HCT116 (cell line): ENCODE results near the gene HAND2. TPM values are rescaled to one million over a fixed set of nuclear protein-coding genes. Genes with fewer than 3 reads are reported as not detected.

Experiments
- ATAC-seq: fragments of 200-7000 bp; cut with Tn5 transposase; 2 replicates; pipeline ENCODE4 v1.9.1; 2020; ENCODE audit warnings: mild to moderate bottlenecking, moderate library complexity
- BruUV-seq: library from RNA; stranded (reverse); fragments of 400-500 nt; replicated peaks from 2 replicates; lab custom pipeline; 2021; lab: Mats Ljungman, UMichigan
- CTCF ChIA-PET: fragments of 300-600 bp; sonication (Branson Sonifier 250); formaldehyde crosslinking; loops from one replicate; lab custom pipeline; 2021; ENCODE audit warnings: antibody characterized with exemption; lab: Charles Lee
- POLR2A ChIA-PET: fragments of 300-600, 350-600 bp; sonication (Branson Sonifier 250); formaldehyde crosslinking; loops from one replicate; lab custom pipeline; 2021; ENCODE audit warnings: antibody characterized with exemption; lab: Charles Lee
- RAD21 ChIA-PET, 2 experiments: fragments of 300-600 bp; sonication (Branson Sonifier 250); formaldehyde crosslinking; loops; one replicate each; lab custom pipeline; 2023; ENCODE audit warnings: low total read pairs in 2 of 2; ENCODE audit not compliant: uncharacterized antibody in 2 of 2, unreplicated experiment in 2 of 2, low non-redundant PET in 1 of 2; lab: Charles Lee
- DNase-seq: peaks from one replicate; pipeline ENCODE4 v3.0.0-alpha.2; 2010; ENCODE audit warnings: low read depth, low spot score
- H2AFZ ChIP-seq: fragments of 200-600 bp; shearing (Covaris generic), sonication (generic); 2 replicates; pipeline ENCODE4 v1.6.1; 2017; ENCODE audit warnings: low read depth, mixed run types, mixed read lengths, antibody characterized with exemption, low read length; ENCODE audit not compliant: poor library complexity, severe bottlenecking
- H3K27ac ChIP-seq: 2 replicates; pipeline ENCODE4 v1.5.1; 2012; ENCODE audit warnings: low read depth, low read length
- H3K27me3 ChIP-seq: fragments of 200-600 bp; sonication (generic); 2 replicates; pipeline ENCODE4 v1.6.1; 2016; ENCODE audit warnings: mixed run types, low read length, mixed read lengths; ENCODE audit not compliant: insufficient read depth
- H3K36me3 ChIP-seq, 2 experiments: fragments of 200-500 bp in 1 of 2; fragments of 200-600 bp in 1 of 2; sonication (Bioruptor generic) in 1 of 2; sonication (generic) in 1 of 2; 2 replicates each; pipeline versions ENCODE4 v1.5.1 to v1.6.1; 2014 to 2016; ENCODE audit warnings: low read length in 2 of 2, inconsistent platforms in 1 of 2, mixed read lengths in 1 of 2, mixed run types in 1 of 2; ENCODE audit not compliant: insufficient read depth in 2 of 2, control insufficient read depth in 1 of 2
- H3K4me1 ChIP-seq, 2 experiments: fragments of 200-600 bp in 1 of 2; sonication (generic) in 1 of 2; 2 replicates each; pipeline versions ENCODE4 v1.5.1 to v1.6.1; 2012 to 2017; ENCODE audit warnings: low read length in 2 of 2, inconsistent platforms in 1 of 2, mild to moderate bottlenecking in 1 of 2, mixed read lengths in 1 of 2, mixed run types in 1 of 2, moderate library complexity in 1 of 2; ENCODE audit not compliant: insufficient read depth in 2 of 2, control insufficient read depth in 1 of 2
- H3K4me2 ChIP-seq: fragments of 200-600 bp; sonication (generic); 2 replicates; pipeline ENCODE4 v1.6.1; 2017; ENCODE audit warnings: mixed run types, low read length, mixed read lengths
- H3K4me3 ChIP-seq, 2 experiments: fragments of 200-600 bp in 1 of 2; sonication (generic) in 1 of 2; replicated peaks in 1 of 2; 2 replicates each; pipeline ENCODE4 v1.5.1; 2011 to 2016; ENCODE audit warnings: low read length in 2 of 2, control low read depth in 1 of 2, low read depth in 1 of 2, mild to moderate bottlenecking in 1 of 2, mixed read lengths in 1 of 2, mixed run types in 1 of 2
- H3K79me2 ChIP-seq: fragments of 200-600 bp; sonication (generic); 2 replicates; pipeline ENCODE4 v1.6.1; 2017; ENCODE audit warnings: mild to moderate bottlenecking, mixed run types, low read length, moderate library complexity, mixed read lengths; ENCODE audit not compliant: insufficient read depth
- H3K9ac ChIP-seq: fragments of 200-600 bp; sonication (generic); 2 replicates; pipeline ENCODE4 v1.6.1; 2016; ENCODE audit warnings: low read length, mixed read lengths
- H3K9me2 ChIP-seq: fragments of 200-600 bp; sonication (generic), shearing (Covaris generic); 2 replicates; pipeline ENCODE4 v1.6.1; 2017; ENCODE audit warnings: mixed run types, mild to moderate bottlenecking, moderate library complexity; ENCODE audit not compliant: insufficient read depth
- H3K9me3 ChIP-seq, 2 experiments: fragments of 200-500 bp in 1 of 2; fragments of 200-600 bp in 1 of 2; sonication (Bioruptor generic) in 1 of 2; sonication (generic) in 1 of 2; 2 replicates each; pipeline ENCODE4 v1.6.1; 2014 to 2017; ENCODE audit warnings: low read length in 2 of 2, mixed read lengths in 2 of 2, inconsistent platforms in 1 of 2, low read depth in 1 of 2, mild to moderate bottlenecking in 1 of 2, mixed run types in 1 of 2, moderate library complexity in 1 of 2; ENCODE audit not compliant: control insufficient read depth in 1 of 2, insufficient read depth in 1 of 2
- H4K20me1 ChIP-seq: fragments of 200-600 bp; sonication (generic), shearing (Covaris generic); 2 replicates; pipeline ENCODE4 v1.6.1; 2017; ENCODE audit warnings: mixed run types, mild to moderate bottlenecking, moderate library complexity; ENCODE audit not compliant: insufficient read depth
- CBX3 ChIP-seq: IDR thresholded peaks from 2 replicates; pipeline ENCODE4 v1.6.1; 2012; ENCODE audit warnings: low read depth
- EGR1 ChIP-seq: IDR thresholded peaks from 2 replicates; pipeline ENCODE4 v1.6.1; 2012; ENCODE audit warnings: low read depth
- JUND ChIP-seq: IDR thresholded peaks from 2 replicates; pipeline ENCODE4 v1.6.1; 2012
- MAX ChIP-seq: IDR thresholded peaks from 2 replicates; pipeline ENCODE4 v1.6.1; 2012
- POLR2A ChIP-seq: IDR thresholded peaks from 2 replicates; pipeline ENCODE4 v1.7.0; 2011; ENCODE audit warnings: borderline replicate concordance; ENCODE audit not compliant: insufficient read depth, insufficient read length; ENCODE audit errors: extremely low read depth
- POLR2AphosphoS5 ChIP-seq: IDR thresholded peaks from 2 replicates; pipeline ENCODE4 v1.6.1; 2011; ENCODE audit warnings: mild to moderate bottlenecking, low read depth, low read length, moderate library complexity
- REST ChIP-seq: IDR thresholded peaks from 2 replicates; pipeline ENCODE4 v1.6.1; 2012; ENCODE audit warnings: low read depth
- SIN3A ChIP-seq: IDR thresholded peaks from 2 replicates; pipeline ENCODE4 v1.6.1; 2012; ENCODE audit warnings: low read depth
- SP1 ChIP-seq: IDR thresholded peaks from 2 replicates; pipeline ENCODE4 v1.6.1; 2012; ENCODE audit warnings: low read depth
- SRF ChIP-seq: IDR thresholded peaks from 2 replicates; pipeline ENCODE4 v1.6.1; 2012; ENCODE audit warnings: low read depth
- ZBTB33 ChIP-seq: IDR thresholded peaks from 2 replicates; pipeline ENCODE4 v1.6.1; 2011; ENCODE audit warnings: mild to moderate bottlenecking, low read length, moderate library complexity; ENCODE audit not compliant: insufficient replicate concordance; ENCODE audit errors: extremely low read depth
- ZFX ChIP-seq: fragments of 450-650 bp; IDR thresholded peaks from 2 replicates; pipeline ENCODE4 v1.6.1; 2017
- ZNF274 ChIP-seq: fragments of 200-500 bp; sonication (Bioruptor generic); IDR thresholded peaks from 2 replicates; pipeline ENCODE4 v1.6.1; 2014; ENCODE audit warnings: mild to moderate bottlenecking, low read depth, low read length, inconsistent platforms
- intact Hi-C: fragments of 100-400 bp; cut with micrococcal nuclease; formaldehyde crosslinking; loops from 2 replicates; pipeline ENCODE4 v1.10.0; 2022
- total RNA-seq: library from RNA; stranded (reverse); gene quantifications from one replicate; pipeline ENCODE4 v1.2.1, GENCODE V29; 2021; ENCODE audit not compliant: unreplicated experiment

HAND2 gene
- total RNA-seq, 1 experiment from 2014 or later, result not detected

- H3K36me3 ChIP-seq, result no peaks in the 10 kb centered on the region
- POLR2A ChIA-PET, result no interaction called here
- peaks cover 4 to 7% of the 10 kb centered on the region in 2 experiments; a peak in 3 of 4 replicates for H3K4me1 ChIP-seq
- ATAC-seq (no peak), DNase-seq (no peak)
- no peaks in the 10 kb centered on the region for H4K20me1 ChIP-seq
- CTCF ChIA-PET, result no interaction called here
- RAD21 ChIA-PET, result no interaction called here
- H2AFZ ChIP-seq, result no peak overlapping the region
- no TSS peak for BruUV-seq
- H3K9me2 ChIP-seq, result no peaks in the 10 kb centered on the region
- no peaks in the 10 kb centered on the region for H3K27me3 ChIP-seq
- H3K4me3 ChIP-seq, result no peak overlapping the region
- H3K9ac ChIP-seq, result no peak overlapping the region
- TF ChIP-seq ZFX (no peak), MAX (no peak), SIN3A (no peak), ZBTB33 (no peak), POLR2A (no peak), SP1 (no peak), JUND (no peak), POLR2AphosphoS5 (no peak), CBX3 (no peak), REST (no peak), SRF (no peak), ZNF274 (no peak), EGR1 (no peak)
- intact Hi-C loops, result no loop called here
- H3K79me2 ChIP-seq, result no peaks in the 10 kb centered on the region
- no peak overlapping the region for H3K4me2 ChIP-seq
- no peak overlapping the region for H3K27ac ChIP-seq
- no peaks in the 10 kb centered on the region for H3K9me3 ChIP-seq
Observed at GRCh38 chr4:173488074-173488473, 42.0 kb downstream of the HAND2 start.
